Activated naive CD4-positive, alpha-beta T cell (primary cell): ENCODE data around the gene COMT.
A peak's percentile ranks its signal among the peaks of the same experiment; 100 is the strongest.

Source experiments
- DNase-seq, 4 experiments: peaks; one replicate each; lab custom pipeline; 2025; lab: John Stamatoyannopoulos, UW

The COMT gene

DNA sequence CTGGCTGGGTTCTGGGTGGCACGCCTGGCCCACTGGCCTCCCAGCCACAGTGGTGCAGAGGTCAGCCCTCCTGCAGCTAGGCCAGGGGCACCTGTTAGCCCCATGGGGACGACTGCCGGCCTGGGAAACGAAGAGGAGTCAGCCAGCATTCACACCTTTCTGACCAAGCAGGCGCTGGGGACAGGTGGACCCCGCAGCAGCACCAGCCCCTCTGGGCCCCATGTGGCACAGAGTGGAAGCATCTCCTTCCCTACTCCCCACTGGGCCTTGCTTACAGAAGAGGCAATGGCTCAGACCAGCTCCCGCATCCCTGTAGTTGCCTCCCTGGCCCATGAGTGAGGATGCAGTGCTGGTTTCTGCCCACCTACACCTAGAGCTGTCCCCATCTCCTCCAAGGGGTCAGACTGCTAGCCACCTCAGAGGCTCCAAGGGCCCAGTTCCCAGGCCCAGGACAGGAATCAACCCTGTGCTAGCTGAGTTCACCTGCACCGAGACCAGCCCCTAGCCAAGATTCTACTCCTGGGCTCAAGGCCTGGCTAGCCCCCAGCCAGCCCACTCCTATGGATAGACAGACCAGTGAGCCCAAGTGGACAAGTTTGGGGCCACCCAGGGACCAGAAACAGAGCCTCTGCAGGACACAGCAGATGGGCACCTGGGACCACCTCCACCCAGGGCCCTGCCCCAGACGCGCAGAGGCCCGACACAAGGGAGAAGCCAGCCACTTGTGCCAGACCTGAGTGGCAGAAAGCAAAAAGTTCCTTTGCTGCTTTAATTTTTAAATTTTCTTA is 27.8 kb downstream of the COMT start:
- DNase-seq: no peak

GRCh38 chr22:19970031-19970478 is 28.5 kb downstream of the COMT start:
- no peak for DNase-seq

GRCh38 chr22:19970479-19971275 is 29.1 kb downstream of the COMT start:
- peak; percentile 49 to 77 (median 74) for DNase-seq

- peak in 1 of 4 experiments; percentile 8 for DNase-seq
Observed at GRCh38 chr22:19971276-19972124, 29.9 kb downstream of the COMT start.

DNA sequence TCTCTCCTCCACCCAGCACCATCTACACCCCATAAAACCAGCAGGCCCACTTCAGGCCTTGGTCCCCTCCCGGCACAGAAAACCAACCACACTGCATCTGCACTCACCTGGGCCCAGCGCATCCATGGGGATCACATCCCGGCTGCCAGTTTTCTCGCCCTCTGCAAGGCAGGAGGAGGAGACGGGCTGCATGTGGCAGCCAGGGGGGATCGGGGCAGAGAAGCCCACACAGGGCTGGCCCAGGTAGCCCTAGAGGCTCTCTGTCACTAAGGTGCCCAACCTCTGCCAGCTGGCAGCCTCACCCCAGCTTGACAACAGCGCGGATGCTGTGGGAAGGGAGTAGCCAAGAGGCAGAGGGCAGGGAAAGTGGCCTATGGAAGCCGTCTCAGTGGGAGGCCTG is 30.7 kb downstream of the COMT start:
- DNase-seq: no peak

DNA sequence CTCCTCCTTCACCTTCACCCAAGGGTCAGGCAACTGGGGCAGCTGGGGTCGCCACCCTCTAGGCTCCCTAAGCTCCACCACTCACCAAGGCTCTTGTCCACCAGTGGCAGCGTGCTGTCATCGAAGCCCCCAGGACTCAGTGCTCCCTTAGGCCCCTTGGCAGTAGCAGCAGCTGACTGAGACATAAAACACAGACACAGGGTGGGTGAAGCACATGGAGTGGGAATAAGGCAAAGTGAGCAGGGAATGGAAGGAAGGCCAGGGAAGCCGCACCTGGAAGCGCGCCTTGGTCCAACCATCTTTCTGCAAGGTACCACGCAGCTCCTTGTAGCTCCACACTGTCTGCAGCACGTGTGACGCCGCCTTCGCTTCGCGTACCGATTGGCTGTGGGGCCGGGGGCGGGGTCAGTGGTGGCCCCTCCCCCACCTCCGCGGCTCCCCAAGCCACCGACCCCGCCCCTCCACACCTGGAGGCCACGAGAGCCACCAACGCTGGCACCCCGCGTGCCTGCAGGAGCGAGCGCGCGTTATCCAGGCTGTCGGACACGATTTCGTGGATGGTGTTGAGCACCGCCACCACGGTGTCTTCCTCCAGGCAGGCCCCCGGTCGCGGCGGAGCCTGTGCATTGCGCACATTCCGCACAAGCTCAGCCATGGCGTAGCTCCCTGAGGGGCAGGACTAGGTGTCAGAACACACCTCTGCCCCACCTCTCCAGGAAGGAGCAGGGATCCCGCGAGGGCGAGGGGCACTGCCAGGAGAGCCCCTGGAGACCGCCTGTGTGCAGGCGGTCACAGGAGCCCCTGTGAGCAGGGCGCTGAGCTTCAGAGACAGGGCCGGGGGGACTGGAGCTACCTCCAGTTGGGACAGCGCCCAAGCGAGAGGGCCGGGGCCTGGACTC is 31.3 kb downstream of the COMT start:
- no peak for DNase-seq

- no peak for DNase-seq
Observed at GRCh38 chr22:19973551-19974267, 32.1 kb downstream of the COMT start.

DNA sequence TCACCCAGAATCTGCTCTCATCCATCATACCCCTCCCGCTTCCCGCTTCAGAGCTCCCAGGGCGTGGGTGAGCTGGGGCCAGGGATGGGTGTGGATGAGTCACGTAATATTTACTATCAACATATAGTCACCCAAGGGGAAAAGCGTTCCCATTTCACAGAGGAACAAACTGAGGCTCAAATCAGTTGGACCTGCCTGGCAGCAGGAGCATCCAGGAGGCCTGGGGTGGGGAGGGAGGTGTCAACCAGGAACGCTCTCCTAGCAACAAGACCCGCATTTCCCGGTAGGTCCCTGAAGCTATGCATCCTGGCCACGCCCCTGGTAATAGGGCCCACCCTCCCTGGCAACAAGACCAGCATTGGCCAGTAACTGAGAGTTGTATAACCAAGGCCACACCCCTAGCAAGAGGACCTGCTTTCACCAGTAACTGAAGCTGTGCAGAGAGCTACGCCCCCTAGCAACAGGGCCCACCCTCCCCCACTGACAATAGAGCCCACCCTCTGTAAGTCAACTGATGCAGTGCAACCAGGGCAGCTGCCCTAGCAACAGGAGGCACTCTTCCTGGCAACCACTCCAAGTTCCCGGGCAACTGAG is 32.8 kb downstream of the COMT start:
- no peak for DNase-seq

DNA sequence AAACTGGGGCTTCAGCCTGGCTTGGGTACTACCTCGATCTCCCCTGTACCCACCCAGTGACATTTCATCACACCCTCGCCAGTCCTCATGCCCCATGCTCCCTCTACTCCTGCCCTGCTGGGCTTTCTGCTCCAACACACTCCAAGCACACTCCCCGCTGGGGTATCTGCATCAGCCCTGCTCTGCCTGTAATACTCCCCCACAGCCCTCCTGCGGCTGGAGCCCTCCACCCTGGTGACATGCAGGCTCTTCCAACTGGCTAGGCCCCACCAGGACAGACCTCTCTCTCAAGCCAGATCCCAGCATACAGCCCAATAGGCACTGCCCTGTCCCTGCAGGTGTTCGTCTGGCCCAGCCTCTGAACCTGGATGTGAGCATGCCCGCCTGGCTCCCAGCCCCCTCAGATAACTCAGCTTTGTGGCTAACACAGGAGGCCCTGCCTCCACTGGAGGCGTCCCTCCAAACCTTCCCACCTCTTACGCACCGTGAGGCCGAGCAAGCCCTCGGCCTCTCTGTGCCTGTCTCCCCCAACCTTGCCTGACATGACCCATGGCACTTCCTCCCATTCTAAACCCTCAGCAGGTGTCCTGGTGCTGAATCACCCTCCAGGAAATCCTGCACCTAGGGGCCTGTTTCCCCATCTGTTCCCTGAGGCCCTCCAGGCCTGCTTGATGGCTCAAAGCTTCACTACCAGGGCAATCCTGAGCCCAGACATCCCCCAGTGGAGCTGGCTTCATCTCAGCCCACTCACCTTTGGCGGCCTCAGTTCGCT is 33.5 kb downstream of the COMT start:
- no peak for DNase-seq

DNA sequence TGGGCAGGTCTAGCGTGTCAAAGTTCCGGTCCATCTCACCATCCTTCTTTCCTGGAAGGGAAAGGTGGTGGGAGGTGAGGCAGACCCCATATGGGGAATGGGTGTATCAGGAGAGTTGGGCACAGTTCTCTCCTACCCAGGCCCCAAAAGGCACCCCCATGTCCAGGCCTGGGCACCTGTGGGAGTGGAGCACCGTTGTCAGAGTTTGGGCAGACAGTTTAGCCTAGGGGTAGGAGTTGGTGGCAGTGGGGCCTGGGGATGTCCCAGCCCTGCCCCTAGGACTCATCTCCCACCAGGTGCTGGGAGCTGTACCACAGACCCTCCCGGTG is 34.1 kb downstream of the COMT start:
- DNase-seq: no peak

GRCh38 chr22:19976671-19977070 is 35.1 kb downstream of the COMT start:
- no peak for DNase-seq

DNA sequence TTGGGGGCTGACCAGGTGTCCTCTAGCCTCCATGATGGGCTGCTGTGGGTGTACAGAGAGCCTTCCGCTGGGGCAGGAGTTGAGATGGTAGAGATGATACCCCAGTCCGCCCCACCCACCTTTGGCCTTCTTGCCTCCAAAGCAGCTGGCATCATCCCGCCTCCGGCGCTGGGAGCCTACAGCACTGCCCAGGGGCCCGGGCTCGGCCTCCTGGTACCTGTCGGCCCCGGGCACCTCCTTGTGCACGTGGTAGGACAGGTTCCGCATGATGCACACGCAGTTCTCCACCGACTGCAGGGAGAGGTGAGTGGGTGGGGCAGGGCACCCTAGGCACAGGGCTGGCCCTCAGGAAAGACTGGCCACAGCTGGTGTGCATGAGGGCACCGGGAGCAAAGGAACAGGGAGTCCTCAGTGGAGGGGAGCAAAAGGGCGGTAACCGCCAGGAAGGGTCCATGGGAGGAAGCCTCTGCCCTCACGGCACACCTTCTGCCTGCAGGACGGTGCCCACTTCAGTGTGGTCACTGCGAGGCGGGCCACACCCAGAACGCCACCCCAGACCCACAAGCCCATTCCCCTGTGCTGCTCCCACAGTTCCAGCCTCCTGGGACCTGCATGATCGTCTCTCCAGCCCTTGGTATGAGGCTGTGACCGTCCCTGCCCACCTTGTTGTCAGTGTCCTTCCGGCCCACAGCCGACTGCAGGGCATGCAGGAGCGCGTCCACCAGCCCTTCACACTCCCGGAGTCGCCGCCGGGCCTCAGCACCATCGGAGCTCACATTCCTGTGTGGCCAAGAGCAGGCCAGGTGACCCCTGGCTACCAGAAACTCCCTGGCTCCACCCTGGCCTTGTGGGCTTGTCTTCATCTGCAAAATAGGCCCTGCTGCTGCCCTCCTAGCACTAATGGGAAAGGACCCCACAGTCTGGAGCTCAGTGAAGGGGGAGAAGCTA is 36.0 kb downstream of the COMT start:
- DNase-seq: no peak

DNA sequence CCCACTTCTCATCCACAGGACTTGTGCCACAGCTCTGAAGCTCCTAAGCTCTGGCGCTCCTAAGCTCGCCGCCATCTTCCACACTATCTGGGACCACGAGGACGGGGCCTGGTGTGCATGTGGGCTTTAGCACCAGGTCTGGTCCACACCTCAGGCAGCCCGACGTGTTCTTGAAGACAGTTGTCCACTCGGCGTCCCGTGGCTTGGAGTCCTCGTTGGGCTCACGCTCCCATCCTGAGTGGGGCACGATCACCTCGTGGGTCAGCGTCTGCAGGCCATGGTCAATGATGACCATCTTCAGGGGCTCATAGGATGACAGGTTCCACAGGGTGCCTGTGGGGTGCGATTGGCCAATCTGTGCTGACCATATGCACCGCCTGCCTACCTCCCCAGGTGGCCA is 37.2 kb downstream of the COMT start:
- no peak for DNase-seq

DNA sequence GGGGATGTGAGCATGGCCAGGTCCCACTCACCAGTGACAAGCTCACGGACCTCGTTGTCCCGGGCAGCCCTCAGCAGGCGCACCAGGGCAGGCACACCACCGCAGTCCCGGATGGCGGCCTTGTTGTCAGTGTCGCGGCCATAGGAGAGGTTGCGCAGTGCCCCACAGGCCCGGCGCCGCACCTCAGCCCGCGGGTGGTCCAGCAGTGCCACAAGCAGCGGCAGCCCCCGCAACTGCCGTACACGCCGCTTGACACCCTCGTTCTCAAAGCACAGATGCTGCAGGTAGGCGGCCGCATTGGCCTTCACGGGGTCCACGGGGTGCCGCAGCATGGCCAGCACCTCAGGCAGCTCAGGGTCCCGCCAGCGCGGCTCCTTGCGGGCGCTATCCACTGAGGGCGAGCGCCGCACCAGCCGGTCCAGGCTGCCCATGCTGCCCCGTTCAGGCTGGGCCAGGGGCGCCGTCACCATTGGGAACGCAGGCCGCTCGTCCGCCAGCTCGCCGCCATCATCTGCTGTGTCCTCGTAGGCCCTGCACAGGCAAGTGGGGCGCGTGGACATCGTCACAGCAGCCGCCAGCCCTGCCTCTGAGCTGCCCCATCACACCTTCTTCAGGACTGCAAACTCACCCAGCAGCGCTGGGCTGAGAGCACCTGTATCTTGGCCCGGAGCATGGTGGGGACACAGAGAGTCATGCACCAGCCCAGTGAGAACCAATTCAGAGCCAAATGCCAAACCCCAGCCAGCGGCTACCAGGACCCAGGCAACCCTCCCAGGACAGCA is 38.3 kb downstream of the COMT start:
- DNase-seq: no peak

DNA sequence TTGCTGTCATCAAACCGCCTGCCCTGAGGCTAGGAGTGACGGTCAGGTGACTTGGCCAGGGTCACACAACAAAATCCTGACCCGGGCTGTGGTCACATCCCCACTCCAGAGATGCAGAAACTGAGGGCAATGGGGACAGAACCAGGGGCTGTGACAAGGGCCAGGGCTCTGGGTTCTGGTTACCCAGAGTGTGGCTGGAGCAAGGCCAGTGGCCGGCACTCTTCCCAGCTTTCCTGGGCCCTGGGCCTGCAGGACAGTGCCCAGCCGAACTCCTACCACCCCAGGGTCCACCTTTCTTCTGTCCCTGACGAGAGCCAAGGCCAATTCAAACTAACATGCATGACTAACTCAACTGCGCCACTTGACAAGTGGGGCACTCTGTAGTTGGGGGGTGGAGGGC is 39.2 kb downstream of the COMT start:
- DNase-seq: no peak

- no peak for DNase-seq
Observed at GRCh38 chr22:19981171-19981960, 39.8 kb downstream of the COMT start.
